ENCODE results near the gene NFASC.

DNA sequence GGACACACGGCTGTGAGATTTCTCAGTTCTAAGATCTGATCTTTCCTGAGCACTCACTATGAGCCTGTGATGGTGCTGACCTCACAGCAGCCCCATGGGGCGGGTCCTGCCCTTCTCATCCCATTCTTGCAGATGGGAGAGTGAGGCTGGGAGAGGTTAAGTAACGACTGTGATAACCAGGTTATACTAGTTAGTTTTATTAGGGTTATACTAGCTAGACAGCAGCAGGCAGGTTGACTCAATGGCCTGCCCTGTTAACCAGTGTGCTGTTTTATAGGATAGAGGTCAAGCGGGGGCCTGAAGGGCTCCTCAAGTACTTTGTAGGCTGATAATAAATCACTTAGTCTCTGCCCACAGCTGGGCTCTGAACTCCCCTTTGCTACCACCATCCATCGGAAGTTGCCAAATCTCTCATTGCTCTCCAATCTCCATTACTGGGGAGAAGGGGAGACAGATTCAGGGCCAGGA is 177.1 kb downstream of the NFASC start:
- TF ChIP-seq, protein P1, sequence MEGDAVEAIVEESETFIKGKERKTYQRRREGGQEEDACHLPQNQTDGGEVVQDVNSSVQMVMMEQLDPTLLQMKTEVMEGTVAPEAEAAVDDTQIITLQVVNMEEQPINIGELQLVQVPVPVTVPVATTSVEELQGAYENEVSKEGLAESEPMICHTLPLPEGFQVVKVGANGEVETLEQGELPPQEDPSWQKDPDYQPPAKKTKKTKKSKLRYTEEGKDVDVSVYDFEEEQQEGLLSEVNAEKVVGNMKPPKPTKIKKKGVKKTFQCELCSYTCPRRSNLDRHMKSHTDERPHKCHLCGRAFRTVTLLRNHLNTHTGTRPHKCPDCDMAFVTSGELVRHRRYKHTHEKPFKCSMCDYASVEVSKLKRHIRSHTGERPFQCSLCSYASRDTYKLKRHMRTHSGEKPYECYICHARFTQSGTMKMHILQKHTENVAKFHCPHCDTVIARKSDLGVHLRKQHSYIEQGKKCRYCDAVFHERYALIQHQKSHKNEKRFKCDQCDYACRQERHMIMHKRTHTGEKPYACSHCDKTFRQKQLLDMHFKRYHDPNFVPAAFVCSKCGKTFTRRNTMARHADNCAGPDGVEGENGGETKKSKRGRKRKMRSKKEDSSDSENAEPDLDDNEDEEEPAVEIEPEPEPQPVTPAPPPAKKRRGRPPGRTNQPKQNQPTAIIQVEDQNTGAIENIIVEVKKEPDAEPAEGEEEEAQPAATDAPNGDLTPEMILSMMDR (conservative IDR thresholded peaks at IDR 0.05; ENCODE audit: low read depth in 2 of 2) = no peak
- TF ChIP-seq, protein P2, sequence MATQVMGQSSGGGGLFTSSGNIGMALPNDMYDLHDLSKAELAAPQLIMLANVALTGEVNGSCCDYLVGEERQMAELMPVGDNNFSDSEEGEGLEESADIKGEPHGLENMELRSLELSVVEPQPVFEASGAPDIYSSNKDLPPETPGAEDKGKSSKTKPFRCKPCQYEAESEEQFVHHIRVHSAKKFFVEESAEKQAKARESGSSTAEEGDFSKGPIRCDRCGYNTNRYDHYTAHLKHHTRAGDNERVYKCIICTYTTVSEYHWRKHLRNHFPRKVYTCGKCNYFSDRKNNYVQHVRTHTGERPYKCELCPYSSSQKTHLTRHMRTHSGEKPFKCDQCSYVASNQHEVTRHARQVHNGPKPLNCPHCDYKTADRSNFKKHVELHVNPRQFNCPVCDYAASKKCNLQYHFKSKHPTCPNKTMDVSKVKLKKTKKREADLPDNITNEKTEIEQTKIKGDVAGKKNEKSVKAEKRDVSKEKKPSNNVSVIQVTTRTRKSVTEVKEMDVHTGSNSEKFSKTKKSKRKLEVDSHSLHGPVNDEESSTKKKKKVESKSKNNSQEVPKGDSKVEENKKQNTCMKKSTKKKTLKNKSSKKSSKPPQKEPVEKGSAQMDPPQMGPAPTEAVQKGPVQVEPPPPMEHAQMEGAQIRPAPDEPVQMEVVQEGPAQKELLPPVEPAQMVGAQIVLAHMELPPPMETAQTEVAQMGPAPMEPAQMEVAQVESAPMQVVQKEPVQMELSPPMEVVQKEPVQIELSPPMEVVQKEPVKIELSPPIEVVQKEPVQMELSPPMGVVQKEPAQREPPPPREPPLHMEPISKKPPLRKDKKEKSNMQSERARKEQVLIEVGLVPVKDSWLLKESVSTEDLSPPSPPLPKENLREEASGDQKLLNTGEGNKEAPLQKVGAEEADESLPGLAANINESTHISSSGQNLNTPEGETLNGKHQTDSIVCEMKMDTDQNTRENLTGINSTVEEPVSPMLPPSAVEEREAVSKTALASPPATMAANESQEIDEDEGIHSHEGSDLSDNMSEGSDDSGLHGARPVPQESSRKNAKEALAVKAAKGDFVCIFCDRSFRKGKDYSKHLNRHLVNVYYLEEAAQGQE (IDR thresholded peaks at IDR 0.05; ENCODE audit: unreplicated experiment) = no peak
- TF ChIP-seq EZH2 (IDR thresholded peaks at IDR 0.05; ENCODE audit: low read depth, unreplicated experiment) (no peak), CREB1 (CRISPR knock-in tag; IDR thresholded peaks at IDR 0.05; ENCODE audit: low read depth) (no peak), POLR2AphosphoS5 (IDR thresholded peaks at IDR 0.05; ENCODE audit: low read depth) (no peak), EZH2phosphoT487 (IDR thresholded peaks at IDR 0.05; ENCODE audit: unreplicated experiment) (no peak)
